ENCODE data around the gene ELP1.
A peak's percentile ranks its signal among the peaks of the same experiment; 100 is the strongest.
"Not testable (repeated sequence)": the region's sequence is repeated elsewhere in the genome, so short reads cannot be mapped to it uniquely, and the experiment has no call there.

The ELP1 gene, protein sequence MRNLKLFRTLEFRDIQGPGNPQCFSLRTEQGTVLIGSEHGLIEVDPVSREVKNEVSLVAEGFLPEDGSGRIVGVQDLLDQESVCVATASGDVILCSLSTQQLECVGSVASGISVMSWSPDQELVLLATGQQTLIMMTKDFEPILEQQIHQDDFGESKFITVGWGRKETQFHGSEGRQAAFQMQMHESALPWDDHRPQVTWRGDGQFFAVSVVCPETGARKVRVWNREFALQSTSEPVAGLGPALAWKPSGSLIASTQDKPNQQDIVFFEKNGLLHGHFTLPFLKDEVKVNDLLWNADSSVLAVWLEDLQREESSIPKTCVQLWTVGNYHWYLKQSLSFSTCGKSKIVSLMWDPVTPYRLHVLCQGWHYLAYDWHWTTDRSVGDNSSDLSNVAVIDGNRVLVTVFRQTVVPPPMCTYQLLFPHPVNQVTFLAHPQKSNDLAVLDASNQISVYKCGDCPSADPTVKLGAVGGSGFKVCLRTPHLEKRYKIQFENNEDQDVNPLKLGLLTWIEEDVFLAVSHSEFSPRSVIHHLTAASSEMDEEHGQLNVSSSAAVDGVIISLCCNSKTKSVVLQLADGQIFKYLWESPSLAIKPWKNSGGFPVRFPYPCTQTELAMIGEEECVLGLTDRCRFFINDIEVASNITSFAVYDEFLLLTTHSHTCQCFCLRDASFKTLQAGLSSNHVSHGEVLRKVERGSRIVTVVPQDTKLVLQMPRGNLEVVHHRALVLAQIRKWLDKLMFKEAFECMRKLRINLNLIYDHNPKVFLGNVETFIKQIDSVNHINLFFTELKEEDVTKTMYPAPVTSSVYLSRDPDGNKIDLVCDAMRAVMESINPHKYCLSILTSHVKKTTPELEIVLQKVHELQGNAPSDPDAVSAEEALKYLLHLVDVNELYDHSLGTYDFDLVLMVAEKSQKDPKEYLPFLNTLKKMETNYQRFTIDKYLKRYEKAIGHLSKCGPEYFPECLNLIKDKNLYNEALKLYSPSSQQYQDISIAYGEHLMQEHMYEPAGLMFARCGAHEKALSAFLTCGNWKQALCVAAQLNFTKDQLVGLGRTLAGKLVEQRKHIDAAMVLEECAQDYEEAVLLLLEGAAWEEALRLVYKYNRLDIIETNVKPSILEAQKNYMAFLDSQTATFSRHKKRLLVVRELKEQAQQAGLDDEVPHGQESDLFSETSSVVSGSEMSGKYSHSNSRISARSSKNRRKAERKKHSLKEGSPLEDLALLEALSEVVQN (N-terminal part only)

DNA sequence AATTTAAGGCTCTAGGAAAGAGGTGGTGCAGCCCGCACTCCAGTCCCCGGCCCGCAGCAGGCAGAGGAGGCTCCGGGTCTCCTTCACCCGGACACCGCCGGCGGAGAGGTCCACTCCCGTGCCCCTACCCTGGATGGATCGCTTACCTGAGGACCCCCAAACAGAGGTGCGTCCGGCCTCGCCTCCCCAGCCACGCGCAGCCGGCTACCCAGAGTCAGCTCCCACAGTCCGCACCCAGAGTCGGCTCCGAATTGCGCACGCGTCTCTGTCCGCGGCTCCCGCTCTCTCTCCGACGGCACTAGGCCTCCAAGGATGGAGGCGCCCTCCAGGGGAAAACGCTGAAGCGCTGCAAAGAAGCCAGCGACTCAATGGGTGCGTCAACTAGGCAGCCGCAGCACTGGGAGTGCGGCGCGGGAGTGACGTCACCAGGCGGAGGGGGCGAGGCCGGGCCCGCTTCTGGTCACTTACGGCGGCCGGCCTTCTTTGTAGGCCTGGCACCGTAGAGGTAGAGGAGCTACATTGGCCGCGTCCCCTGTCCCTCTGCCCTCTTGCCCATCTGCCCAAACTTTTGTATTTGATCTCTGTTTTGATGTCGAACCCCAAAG is at the start of gene ELP1:
Gene ELP1 (minus strand): TSS at position 407 of the 605 bp plus-strand sequence. CDS start 2,978 bp downstream, outside the sequence.
- peak; percentile 92 for DNase-seq

DNA sequence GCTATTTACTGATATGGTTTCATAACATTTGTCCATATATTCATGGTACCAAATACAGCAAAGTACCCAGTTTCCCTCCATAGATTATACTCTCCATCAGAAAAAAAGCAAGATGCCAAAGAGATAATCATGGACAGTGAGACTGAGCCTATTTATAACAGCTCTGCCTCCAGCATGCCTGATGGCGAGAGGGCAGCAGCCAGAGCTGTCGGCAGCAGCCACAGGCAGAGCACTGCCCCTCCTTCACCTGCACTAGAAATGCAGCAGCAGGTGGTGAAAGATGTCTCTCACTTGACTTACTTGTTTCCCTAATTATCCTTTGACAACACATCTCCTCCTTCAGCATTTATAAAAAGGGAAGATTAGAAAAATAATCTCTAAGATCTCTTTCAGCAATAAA is 47.0 kb upstream of the ELP1 start:
- DNase-seq: no peak

DNA sequence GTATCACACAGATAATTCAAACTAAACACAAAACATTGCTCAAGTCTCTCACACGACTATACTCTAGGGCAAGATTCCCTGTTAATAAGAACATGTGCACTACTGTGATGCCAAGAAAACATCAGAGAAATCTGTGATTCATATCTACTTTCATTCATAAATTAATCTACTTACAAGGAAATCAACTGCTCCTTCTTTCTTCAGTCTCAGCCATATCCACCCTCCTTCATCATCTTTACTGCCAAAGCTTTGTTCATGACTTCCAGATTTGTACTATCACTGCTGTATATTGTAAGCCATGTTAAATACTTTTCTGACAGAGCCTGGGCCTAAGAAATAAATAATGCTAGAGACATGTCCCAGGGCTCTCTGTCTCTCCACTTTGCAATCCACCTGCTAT is 44.3 kb upstream of the ELP1 start:
- no peak for DNase-seq

DNA sequence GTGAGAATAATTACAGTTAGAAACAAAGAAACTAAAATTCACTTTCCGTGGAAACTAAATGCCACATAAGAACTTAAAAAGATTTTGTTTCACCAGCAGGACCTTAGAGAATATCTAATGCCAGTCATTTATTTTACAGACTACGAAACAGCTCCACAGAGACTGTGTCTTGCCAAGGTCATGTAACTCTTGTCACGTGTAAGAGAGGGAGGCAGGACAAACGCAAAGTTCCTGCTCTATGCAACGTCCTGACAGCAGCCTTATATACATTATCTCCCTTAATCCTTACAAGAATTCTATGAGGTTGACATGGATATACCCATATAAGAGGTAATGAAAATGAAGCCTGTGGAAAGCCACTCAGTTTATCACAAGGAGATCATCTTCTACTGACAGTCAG is 40.0 kb upstream of the ELP1 start:
- DNase-seq: no peak

DNA sequence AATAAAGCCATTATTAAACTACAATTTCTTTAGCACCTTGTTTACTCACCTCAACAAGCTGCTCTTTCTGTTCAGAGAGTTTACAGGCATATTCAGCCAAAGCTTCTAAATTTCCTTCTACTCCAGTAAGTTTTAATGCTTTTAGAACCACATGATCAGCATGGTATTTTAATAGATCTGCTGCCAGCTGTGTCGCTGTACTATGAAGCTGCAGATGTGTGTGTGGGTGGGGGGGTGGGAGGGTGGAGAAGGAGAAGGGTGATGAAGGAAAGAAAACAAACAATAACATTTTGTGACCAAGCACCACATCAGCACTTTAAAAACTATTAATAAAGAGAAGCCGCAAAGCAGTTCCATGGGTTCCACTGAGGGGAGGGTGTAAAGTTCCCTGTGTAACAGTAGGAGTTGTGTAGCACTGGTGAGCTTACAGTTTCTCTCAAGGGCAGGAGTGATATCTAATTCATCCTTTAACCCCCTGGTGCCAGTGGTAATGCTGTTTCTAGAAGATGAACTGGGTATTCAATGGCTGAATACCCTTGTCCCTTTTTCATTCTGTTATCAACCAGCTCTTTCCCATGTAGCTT is 38.8 kb upstream of the ELP1 start:
- DNase-seq: no peak

DNA sequence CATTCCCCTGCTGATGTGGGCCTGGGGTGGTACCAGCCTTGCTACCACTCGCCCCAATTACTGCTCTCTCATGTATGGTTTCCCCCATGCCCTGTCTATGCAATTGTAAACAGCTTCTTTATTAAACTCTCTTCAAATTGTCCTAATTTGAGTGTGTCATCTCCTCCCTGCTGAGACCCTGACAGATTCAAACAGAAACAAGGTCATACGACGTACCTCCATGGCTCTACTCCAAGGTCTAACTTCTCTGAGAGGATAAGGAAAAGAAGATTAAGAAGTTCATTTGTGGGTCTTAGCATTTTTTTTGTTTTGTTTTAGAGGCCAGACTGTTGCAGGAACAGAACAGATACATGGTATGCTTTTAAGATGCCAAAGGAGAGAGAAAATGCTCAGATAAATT is 38.3 kb upstream of the ELP1 start:
- no peak for DNase-seq

DNA sequence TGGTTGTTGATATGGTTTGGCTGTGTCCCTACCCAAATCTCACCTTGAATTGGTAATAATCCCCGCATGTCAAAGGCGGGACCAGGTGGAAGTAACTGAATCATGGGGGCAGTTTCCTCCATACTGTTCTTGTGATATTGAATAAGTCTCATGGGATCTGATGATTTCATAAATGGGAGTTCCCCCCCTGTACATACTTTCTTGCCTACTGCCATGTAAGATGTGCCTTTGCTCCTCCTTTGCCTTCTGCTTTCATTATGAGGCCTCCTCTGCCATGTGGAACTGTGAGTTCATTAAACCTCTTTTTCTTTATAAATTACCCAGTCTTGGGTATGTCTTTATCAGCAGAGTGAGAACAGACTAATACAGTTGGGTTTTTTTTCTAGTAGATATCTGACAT is 37.5 kb upstream of the ELP1 start:
- DNase-seq: not testable (repeated sequence)

DNA sequence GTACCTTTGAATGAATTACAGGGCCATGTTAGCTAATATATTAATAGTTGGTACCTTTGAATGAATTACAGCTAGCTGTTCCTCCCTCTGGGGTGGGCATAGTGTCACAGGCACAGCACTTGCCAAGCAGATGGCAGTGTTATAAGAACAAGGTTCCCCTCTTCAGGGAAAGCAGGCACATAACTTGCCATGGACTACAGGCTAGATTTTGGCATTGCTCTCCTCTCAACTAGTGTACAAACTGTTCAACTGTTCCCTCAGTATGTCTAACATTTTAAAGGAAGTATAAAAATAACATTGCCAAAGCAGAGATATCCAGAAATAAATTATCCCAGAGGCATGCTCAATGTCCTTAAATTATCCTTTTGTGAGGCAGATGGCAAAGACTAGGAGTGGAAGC is 34.0 kb upstream of the ELP1 start:
- DNase-seq: no peak

DNA sequence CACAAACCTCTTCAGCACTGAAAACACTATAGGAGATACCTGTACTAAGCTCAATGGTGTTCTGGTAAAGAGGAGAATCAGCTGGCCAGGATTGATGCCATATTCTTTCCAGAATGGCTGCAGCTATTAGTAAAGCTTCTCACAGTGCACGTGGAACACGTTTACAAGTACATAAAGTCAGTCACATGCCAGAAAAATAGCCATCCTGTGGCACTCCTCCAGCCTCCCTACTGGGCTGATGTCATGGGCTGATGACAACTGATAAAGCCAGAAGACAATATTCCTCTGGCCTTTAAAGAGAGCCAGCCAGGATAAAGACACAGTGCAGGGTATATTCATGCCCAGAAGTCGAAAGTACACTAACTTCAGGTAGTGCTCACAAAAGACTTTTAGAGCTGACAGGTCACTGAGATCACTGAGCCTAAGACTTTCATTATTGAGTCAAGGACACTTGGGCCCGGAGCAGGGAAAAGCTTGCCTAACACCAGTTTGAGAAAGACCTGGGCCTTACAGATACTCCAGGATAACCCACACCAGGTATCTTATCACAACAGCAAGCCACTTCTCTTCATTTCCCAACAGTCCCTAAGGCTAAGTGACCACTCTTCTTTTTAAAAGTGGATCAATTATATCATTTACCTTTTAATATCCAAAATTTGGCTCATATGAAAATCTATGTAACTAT is 29.7 kb upstream of the ELP1 start:
- DNase-seq: no peak

DNA sequence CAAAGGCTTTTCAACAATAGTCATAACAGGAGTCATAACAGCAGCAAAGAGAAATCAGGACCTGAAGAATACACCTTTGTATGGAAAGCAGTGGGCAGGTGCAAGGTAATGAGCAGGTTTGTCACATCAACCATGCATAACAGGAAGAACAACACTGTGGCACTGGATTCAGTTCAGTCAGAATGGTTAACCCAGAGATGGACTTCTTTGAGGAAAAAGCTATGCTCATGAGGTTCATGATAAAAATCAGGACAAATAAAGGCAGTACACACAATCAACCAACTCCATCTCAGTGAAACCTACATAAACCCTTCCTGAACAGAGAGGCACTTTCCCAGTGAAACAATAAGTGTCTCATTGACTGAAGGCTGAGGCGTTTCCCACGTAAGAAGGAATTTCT is 27.2 kb upstream of the ELP1 start:
- no peak for DNase-seq

DNA sequence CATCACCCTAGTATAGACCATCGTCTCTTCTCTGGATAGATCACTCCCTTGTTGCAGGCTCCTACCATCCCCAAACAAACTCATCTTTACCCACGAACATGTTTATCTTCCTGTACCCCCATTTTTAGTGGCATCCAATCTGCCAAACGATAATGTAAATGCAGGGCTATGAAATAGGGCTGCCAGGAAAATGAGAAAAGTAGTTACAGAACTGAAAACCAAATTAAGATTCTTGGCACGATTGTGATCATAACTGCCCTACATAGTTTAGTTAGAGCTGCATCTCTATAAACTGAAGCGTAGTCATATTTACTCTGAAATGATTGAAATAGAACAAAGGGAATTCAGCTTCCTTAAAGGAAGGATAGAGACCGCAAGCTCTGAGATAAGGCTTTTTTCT is 26.4 kb upstream of the ELP1 start:
- DNase-seq: no peak

DNA sequence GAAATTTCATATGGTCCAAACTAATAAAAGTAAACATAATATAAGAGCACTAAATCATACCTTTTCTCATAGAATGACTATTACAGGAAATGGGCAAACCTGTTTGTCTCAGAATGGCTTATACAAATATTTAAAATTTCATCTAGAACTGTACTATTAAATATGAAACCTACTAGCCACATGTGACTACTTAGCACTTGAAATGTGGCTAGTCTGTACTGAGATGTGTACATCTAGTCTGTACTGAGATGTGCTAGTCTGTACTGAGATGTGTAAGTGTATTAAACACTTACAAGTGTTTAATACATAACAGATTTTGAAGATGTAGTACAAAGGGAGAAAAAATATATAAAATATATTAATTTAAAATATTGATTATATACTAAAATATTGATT is 22.7 kb upstream of the ELP1 start:
- no peak for DNase-seq

DNA sequence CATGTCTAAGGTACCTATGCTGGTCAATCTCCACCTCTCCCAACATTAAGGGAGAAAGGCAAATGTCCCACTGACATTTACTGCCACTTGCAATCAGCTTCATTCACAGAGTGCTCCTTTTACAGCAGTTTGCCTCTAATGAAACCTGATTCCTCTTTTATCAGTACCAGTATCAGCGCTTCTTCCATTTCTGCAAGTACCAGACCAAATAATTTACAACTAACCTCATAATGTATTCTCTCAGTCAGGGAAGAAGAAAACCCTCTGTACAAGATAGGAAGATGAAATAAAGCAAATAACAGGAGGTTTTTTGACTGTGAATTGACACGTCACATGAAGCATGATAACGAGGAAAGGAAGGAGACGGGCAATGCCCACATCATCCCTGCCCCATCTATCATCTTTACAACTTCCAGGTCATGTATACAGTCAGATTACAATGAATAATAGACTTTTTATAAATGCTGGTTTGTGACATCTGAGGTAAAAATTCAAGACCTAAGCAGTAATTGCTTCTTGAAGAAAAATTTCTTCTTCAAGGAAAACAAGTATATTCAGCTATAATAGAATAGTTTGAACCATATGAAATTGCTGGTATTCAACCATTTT is 22.2 kb upstream of the ELP1 start:
- no peak for DNase-seq

DNA sequence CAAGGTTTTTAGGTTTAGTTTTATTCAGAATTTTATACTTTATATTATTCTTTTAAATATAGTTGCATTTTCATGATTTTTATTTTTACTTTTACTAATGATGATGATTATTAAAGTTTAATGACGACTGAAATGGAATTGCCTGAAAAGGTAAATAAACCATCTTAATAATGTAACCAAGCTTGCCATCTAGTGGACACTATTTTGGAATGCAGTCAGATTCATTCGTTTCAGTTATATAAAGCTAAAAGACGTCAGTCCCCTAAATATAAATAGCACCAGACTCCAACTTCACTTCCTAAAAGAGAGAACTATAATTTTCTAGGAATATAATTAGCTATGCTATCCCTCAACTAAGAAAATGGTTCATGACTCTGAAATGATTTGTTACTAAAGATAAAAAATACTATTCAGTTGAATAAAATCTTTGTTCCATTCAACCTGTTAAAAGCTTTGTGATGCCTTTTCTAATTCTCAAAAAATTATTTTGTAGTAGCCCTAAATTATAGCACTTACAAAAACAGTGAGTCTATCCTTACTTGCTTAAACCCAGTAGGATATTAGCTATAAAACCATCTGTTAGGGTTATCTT is 20.2 kb upstream of the ELP1 start:
- DNase-seq: no peak

DNA sequence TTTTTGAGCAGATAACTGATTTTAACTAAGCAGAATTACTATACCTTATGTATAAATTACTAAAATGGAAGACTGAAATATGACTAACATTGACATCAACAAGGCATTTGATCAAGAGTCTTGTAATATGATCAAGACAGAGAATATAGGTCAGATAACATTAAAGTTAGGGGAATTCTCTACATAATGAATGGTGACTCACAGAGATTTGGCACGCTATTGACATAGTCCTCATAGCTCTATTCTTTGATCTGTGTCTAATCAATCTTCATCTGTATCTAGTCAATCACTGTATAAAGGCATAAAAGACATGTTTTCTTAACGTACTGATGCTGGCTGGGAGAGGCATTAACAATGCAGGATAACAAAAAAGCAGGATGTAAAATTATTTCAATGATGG is 17.7 kb upstream of the ELP1 start:
- DNase-seq: no peak

DNA sequence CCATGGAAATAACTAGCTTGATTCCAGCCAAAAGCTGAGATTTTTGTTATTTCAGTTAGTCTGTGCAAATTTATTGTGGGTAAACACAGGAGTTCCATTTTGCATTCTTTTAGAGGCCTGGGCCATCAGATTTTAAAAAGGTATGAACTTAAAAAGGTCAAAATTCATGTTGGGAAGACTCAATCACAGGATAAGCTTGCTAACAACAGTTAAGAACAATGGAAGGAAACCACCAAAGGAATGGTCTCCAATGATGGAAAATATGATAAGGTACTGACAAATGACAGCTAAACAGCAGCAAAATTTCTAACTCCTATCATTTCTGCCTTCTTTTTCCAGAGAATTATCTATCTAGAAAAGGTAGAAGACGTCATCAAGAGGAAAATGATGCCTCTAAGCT is 16.2 kb upstream of the ELP1 start:
- DNase-seq: no peak

DNA sequence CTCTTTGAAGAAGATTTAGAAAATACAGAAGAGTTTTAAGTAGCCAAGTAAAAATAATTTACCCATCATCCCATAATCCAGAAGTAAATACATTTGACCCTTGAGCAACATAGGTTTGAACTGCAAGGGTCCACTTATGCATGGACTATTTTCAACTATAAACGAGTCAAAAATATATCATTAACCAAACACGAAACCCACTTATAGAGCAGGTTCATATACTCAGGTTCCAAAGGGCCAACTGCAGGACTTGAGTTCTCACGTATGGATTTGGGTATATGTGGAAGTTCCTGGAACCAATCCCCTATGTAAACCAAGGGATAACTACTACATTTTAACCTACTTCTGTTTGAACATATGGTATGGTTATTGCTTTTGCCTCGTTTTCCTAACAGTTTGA is 6.1 kb upstream of the ELP1 start:
- DNase-seq: no peak

DNA sequence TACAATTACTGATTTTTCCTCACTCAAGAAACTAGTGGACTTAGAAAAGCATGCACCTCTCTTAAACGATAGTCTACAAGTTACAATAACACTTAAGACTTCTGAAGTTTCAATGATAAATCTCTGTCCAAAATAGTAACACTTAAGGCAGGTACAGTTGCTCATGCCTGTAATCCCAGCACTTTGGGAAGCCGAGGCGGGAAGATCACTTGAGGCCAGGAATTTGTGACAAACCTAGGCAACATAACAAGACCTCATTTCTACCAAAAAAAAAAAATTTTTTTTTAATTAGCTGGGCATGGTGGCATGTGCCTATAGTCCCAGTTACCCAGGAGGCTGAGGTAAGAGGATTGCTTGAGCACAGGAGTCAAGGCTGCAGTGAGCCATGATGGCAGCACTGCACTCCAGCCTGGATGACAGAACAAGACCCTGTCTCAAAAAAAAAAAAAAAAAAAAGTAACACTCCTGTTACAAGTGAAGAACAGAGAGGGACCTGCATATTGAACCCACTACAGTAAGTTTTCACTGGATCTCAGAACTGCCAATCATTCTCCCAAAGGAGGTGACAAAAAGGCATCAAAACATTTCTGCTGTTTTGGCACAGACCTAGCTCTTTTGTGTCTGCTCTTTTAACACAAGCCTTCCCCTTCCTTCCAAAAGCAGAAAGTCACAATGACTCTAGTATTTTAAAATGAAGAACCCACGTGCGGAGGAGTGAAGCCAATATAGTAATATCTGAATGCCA is 3.8 kb upstream of the ELP1 start:
- DNase-seq: no peak

DNA sequence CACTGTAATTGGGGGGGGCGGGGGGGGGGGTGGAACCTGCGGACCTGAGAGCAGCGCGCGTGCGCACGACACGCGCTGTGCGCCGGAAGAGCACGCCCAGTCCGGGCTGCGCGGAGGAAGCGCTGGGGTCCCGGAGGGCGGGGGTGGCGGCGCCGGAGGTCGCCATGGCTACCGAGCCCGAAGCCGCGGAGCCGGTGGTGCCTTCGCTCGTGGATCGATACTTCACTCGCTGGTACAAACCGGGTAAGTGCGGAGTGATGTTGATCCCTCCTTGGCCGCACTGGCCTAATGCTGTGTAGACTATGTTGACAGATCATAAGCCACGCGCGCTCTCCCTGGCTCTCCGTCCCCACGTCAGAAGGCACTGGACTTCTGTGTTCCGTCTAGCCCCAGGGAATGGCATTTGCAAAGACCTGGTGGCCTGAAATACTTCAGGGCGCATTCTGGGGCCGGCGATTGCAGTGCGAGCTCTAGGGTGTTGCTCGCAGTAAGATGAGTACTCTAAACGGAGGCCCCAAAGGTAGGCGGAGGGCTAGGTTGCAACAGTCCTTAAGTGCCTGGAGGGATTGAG is 484 bp upstream of the ELP1 start, which contains the start of gene ABITRAM:
Gene ABITRAM (plus strand): TSS at position 78 of the 571 bp plus-strand sequence. CDS start 87 bp downstream, at position 165.
- peak; percentile 79 for DNase-seq

DNA sequence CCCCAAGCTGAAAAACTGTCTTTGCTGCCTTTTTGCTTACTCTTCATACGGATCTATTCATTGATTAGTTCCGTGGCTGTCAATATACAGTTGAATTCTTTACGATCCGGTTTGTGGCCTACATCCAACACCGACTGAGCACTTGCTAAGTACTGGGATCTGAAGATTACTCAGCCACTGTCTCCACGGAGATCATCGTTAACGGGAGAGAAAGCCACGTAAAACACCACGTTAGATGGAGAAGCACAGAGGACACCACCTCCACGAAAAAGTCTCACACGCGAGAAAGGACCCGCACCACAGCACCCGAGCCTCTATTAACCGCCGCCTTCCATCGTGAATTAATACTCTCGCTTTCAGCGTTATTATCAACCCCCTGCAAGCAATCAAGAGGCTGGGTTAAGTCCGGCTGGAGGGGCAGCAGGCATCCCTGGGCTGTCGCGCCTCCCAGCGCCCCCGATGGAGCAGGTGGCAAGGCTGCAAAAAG is 650 bp downstream of the ELP1 start:
- peak; percentile 11 for DNase-seq

All from activated naive CD4-positive, alpha-beta T cell treated with anti-CD3 and anti-CD28 coated beads, Interleukin-2, amount 50 U/mL, for 16 hours (primary cell).